Fibroblast of lung (primary cell): Measurements from ENCODE around the gene EBLN2.

Experiments
- CTCF ChIP-seq, 2 donors: IDR thresholded peaks in 1 of 2; conservative IDR thresholded peaks in 1 of 2; 1 replicate in 1 of 2; 2 replicates in 1 of 2; pipeline ENCODE4 v1.5.1; 2011 to 2012; ENCODE audit warnings: low read length in 2 of 2, control low read depth in 1 of 2, inconsistent platforms in 1 of 2, low read depth in 1 of 2, mild to moderate bottlenecking in 1 of 2
- EZH2 ChIP-seq: IDR thresholded peaks from 2 replicates; pipeline ENCODE4 v1.5.1; 2012; ENCODE audit warnings: low read length, control low read depth, mild to moderate bottlenecking; ENCODE audit errors: missing control alignments

- no peak for TF ChIP-seq CTCF (conservative IDR thresholded peaks at IDR 0.05 in 1 of 2, IDR thresholded peaks at IDR 0.05 in 1 of 2; ENCODE audit: low read depth in 1 of 2, low read length in 2 of 2)
- no peak for TF ChIP-seq EZH2
These were observed 15.3 kb upstream of the EBLN2 start for GRCh38 chr3:73046195-73046594.
